PC-3 (cell line): ENCODE results near the gene SPIRE2.

ENCODE experiments used
- CTCF ChIP-seq: fragments of 300-600 bp; sonication (generic); conservative IDR thresholded peaks from 2 replicates; pipeline ENCODE4 v1.5.1; 2017; ENCODE audit warnings: antibody characterized with exemption, low read depth, mild to moderate bottlenecking, low read length
- EZH2phosphoT487 ChIP-seq: fragments of 300-600 bp; sonication (generic); IDR thresholded peaks from 2 replicates; pipeline ENCODE4 v1.6.1; 2018; ENCODE audit warnings: mild to moderate bottlenecking, antibody characterized with exemption, low read length, borderline replicate concordance

- TF ChIP-seq CTCF (no peak), EZH2phosphoT487 (no peak)
Observed at GRCh38 chr16:89880477-89881367, 52.4 kb downstream of the SPIRE2 start.
